ENCODE measurements around the gene FOXK1. TPM values are rescaled to one million over a fixed set of nuclear protein-coding genes. Genes with fewer than 3 reads are reported as not detected.

The FOXK1 gene
- total and polyA plus RNA-seq, 2 of the 13 experiments (the other 11 are each of a cell fraction or from before 2014, with no cell fraction given) = 4.6 to 8.8 TPM

GRCh38 chr7:4683043-4683883 lies 1.2 kb downstream of the FOXK1 start (continued):
- no peak for TF ChIP-seq MLXIP (CRISPR knock-in tag; IDR thresholded peaks at IDR 0.05; ENCODE audit: borderline replicate concordance)
- no peak for TF ChIP-seq SATB2 (CRISPR knock-in tag; IDR thresholded peaks at IDR 0.05)
- no peak for TF ChIP-seq PAF1 (CRISPR knock-in tag; IDR thresholded peaks at IDR 0.05)
- TF ChIP-seq ZNF503 (CRISPR knock-in tag; IDR thresholded peaks at IDR 0.05) = no peak
- TF ChIP-seq EHMT2 (IDR thresholded peaks at IDR 0.05; ENCODE audit: borderline replicate concordance, low read depth, low read length) = no peak
- TF ChIP-seq ATF5 (CRISPR knock-in tag; IDR thresholded peaks at IDR 0.05; ENCODE audit: low read depth) = no peak
- no peak for TF ChIP-seq HNRNPUL1 (IDR thresholded peaks at IDR 0.05; ENCODE audit: low read depth, low read length)
- TF ChIP-seq ZSCAN31 (CRISPR knock-in tag; IDR thresholded peaks at IDR 0.05; ENCODE audit: low read depth) = no peak
- no peak for TF ChIP-seq MYC (CRISPR knock-in tag; IDR thresholded peaks at IDR 0.05; ENCODE audit: borderline replicate concordance)
- TF ChIP-seq KMT2A (CRISPR knock-in tag; IDR thresholded peaks at IDR 0.05) = no peak
- TF ChIP-seq SAP130 (CRISPR knock-in tag; IDR thresholded peaks at IDR 0.05; ENCODE audit: low read depth) = peak; percentile 45; the same call in 1 of the 2 replicates
- TF ChIP-seq ZBTB40 (IDR thresholded peaks at IDR 0.05) = no peak
- TF ChIP-seq ZBTB40 (CRISPR knock-in tag; IDR thresholded peaks at IDR 0.05) = peak; percentile 27; the same call in 1 of the 2 replicates

Measured in HepG2 (cell line).